Lower leg skin (tissue), 4 donors: ENCODE results near the gene SPEG. TPM values are rescaled to one million over a fixed set of nuclear protein-coding genes. Genes with fewer than 3 reads are reported as not detected.

Source experiments
- DNase-seq, 2 donors: peaks; one replicate each; pipeline ENCODE4 v3.0.0-alpha.2; 2019; ENCODE audit warnings: low spot score in 2 of 2
- H3K4me3 ChIP-seq: fragments of 200-600 bp; sonication (generic); 2 replicates; pipeline ENCODE4 v1.5.1; 2017; ENCODE audit warnings: mild to moderate bottlenecking, low read depth; ENCODE audit not compliant: poor library complexity, severe bottlenecking
- CTCF ChIP-seq, 3 donors: fragments of 450-650 bp; IDR thresholded peaks; one replicate each; pipeline ENCODE4 v1.5.1; 2016; ENCODE audit warnings: antibody characterized with exemption in 3 of 3, mild to moderate bottlenecking in 3 of 3, moderate library complexity in 2 of 3
- POLR2A ChIP-seq, 2 donors: fragments of 450-650 bp; IDR thresholded peaks; one replicate each; pipeline ENCODE4 v1.6.1; 2016 to 2017; ENCODE audit warnings: antibody characterized with exemption in 2 of 2, mild to moderate bottlenecking in 1 of 2, moderate library complexity in 1 of 2
- WGBS, 2 donors: methylation state at CpG; one replicate each; pipeline ENCODE4 v1.1.5; 2018; 5-methylcytosine and 5-hydroxymethylcytosine counted together
- intact Hi-C: fragments of 100-400 bp; cut with DNase I; formaldehyde crosslinking; loops from one replicate; pipeline ENCODE4 v1.15.0; 2023; ENCODE audit warnings: low total_unique reads
- total RNA-seq, 4 donors: library from RNA; depleted of rRNA; stranded (reverse); fragments of >200 nt; gene quantifications; one replicate each; pipeline ENCODE4 v1.1.0, GENCODE V29; 2016

Gene SPEG
- total RNA-seq, 4 donors from 2014 or later: 3.3 to 11.4 (median 5.3) TPM

GRCh38 chr2:219455581-219455980, 20.9 kb downstream of the SPEG start:
- H3K4me3 ChIP-seq: no peak overlapping the region
- no peak for TF ChIP-seq CTCF (IDR thresholded peaks at IDR 0.05)
- no peak for TF ChIP-seq POLR2A (IDR thresholded peaks at IDR 0.05)
- intact Hi-C loops: no loop called here
- whole genome bisulfite sequencing, 2 donors: 77 to 78% methylated on average over 6 of the region's 6 CpGs
- no peak for DNase-seq

GRCh38 chr2:219457784-219458369, 23.2 kb downstream of the SPEG start:
- WGBS, 2 donors: 68 to 79% methylated on average over 5 of the region's 5 CpGs
- no peak overlapping the region for H3K4me3 ChIP-seq
- TF ChIP-seq CTCF (IDR thresholded peaks at IDR 0.05) (no peak), POLR2A (IDR thresholded peaks at IDR 0.05) (no peak)
- no peak for DNase-seq
- intact Hi-C loops: no loop called here

- intact Hi-C loops: no loop called here
- WGBS, 2 donors: 90 to 91% methylated on average over 8 of the region's 8 CpGs
- TF ChIP-seq POLR2A (IDR thresholded peaks at IDR 0.05) (no peak), CTCF (IDR thresholded peaks at IDR 0.05) (no peak)
- H3K4me3 ChIP-seq: no peak overlapping the region
- no peak for DNase-seq
Observed at GRCh38 chr2:219458996-219459395, 24.4 kb downstream of the SPEG start.

GRCh38 chr2:219459460-219460311, 25.0 kb downstream of the SPEG start:
- intact Hi-C loops: no loop called here
- H3K4me3 ChIP-seq: no peak overlapping the region
- no peak for TF ChIP-seq POLR2A (IDR thresholded peaks at IDR 0.05)
- TF ChIP-seq CTCF (IDR thresholded peaks at IDR 0.05): peak in 1 of 3 donors; percentile 7
- WGBS, 2 donors: 47 to 57% methylated on average over 14 of the region's 14 CpGs
- no peak for DNase-seq

GRCh38 chr2:219460424-219460926, 25.8 kb downstream of the SPEG start:
- intact Hi-C loops: no loop called here
- H3K4me3 ChIP-seq: no peak overlapping the region
- no peak for DNase-seq

More at GRCh38 chr2:219460424-219460926, 25.8 kb downstream of the SPEG start:
- TF ChIP-seq CTCF (IDR thresholded peaks at IDR 0.05) (no peak), POLR2A (IDR thresholded peaks at IDR 0.05) (no peak)
- WGBS, 2 donors: 53 to 64% methylated on average over 17 to 18 of the region's 18 CpGs
